K562 (cell line): Measurements from ENCODE around the gene TECPR1.

Source experiments
- PML ChIP-seq: IDR thresholded peaks from 2 replicates; pipeline ENCODE4 v1.6.1; 2012; ENCODE audit warnings: low read length, inconsistent platforms
- TARDBP ChIP-seq: fragments of 450-650 bp; IDR thresholded peaks from 2 replicates; pipeline ENCODE4 v1.6.1; 2016

DNA sequence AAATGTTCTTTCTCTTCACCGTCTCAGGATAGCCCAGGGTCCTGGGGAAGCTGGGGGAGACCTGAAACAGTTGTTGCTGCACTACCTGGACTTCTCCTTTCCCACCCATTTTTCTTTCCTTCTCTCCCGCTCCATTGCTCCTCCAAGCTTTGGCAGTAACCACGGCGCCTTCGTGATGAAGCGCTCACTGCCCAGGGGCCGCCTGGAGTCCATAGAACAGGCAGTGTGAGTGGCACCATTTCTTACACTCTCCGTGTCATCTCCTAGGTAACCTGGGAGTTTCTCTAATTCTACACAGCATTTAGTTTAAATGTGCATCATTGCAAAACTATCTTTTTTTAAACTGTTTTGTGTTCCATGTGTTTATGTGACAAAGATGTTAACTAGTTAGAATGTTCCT is 81.1 kb downstream of the TECPR1 start:
- TF ChIP-seq TARDBP (no peak), PML (no peak)
